ENCODE measurements around the gene CLMN.

The CLMN gene

GRCh38 chr14:95236221-95236620 lies 83.5 kb downstream of the CLMN start:
- TF ChIP-seq TAF1 (IDR thresholded peaks at IDR 0.05; ENCODE audit: low read depth, low read length) (no peak), PAX5 (IDR thresholded peaks at IDR 0.05; ENCODE audit: insufficient read depth, low read length, severe bottlenecking) (no peak), POLR2AphosphoS5 (IDR thresholded peaks at IDR 0.05; ENCODE audit: low read depth, low read length) (no peak), SPI1 (IDR thresholded peaks at IDR 0.05; ENCODE audit: low read depth, low read length) (no peak), POLR2A (IDR thresholded peaks at IDR 0.05; ENCODE audit: low read depth, low read length) (no peak), POU2F2 (IDR thresholded peaks at IDR 0.05; ENCODE audit: low read depth, low read length) (no peak)
- no peak for DNase-seq (ENCODE audit: insufficient read length, low spot score)
- FAIRE-seq = no peak

- TF ChIP-seq POU2F2 (IDR thresholded peaks at IDR 0.05; ENCODE audit: low read depth, low read length) = no peak
- no peak for TF ChIP-seq PAX5 (IDR thresholded peaks at IDR 0.05; ENCODE audit: insufficient read depth, low read length, severe bottlenecking)
- TF ChIP-seq POLR2A (IDR thresholded peaks at IDR 0.05; ENCODE audit: low read depth, low read length) = no peak
- no peak for TF ChIP-seq SPI1 (IDR thresholded peaks at IDR 0.05; ENCODE audit: low read depth, low read length)
- TF ChIP-seq TAF1 (IDR thresholded peaks at IDR 0.05; ENCODE audit: low read depth, low read length) = no peak
- TF ChIP-seq POLR2AphosphoS5 (IDR thresholded peaks at IDR 0.05; ENCODE audit: low read depth, low read length) = no peak
- FAIRE-seq = no peak
- no peak for DNase-seq (ENCODE audit: insufficient read length, low spot score)
Observed at GRCh38 chr14:95235767-95236166, 83.9 kb downstream of the CLMN start.

GRCh38 chr14:95235351-95235750 lies 84.4 kb downstream of the CLMN start:
- TF ChIP-seq POLR2AphosphoS5 (IDR thresholded peaks at IDR 0.05; ENCODE audit: low read depth, low read length) (no peak), POLR2A (IDR thresholded peaks at IDR 0.05; ENCODE audit: low read depth, low read length) (no peak), POU2F2 (IDR thresholded peaks at IDR 0.05; ENCODE audit: low read depth, low read length) (no peak), PAX5 (IDR thresholded peaks at IDR 0.05; ENCODE audit: insufficient read depth, low read length, severe bottlenecking) (no peak), SPI1 (IDR thresholded peaks at IDR 0.05; ENCODE audit: low read depth, low read length) (no peak), TAF1 (IDR thresholded peaks at IDR 0.05; ENCODE audit: low read depth, low read length) (no peak)
- FAIRE-seq (peak; percentile 55), DNase-seq (ENCODE audit: insufficient read length, low spot score) (no peak)

- TF ChIP-seq POLR2A (IDR thresholded peaks at IDR 0.05; ENCODE audit: low read depth, low read length) (no peak), SPI1 (IDR thresholded peaks at IDR 0.05; ENCODE audit: low read depth, low read length) (no peak), PAX5 (IDR thresholded peaks at IDR 0.05; ENCODE audit: insufficient read depth, low read length, severe bottlenecking) (no peak), POU2F2 (IDR thresholded peaks at IDR 0.05; ENCODE audit: low read depth, low read length) (no peak), TAF1 (IDR thresholded peaks at IDR 0.05; ENCODE audit: low read depth, low read length) (no peak), POLR2AphosphoS5 (IDR thresholded peaks at IDR 0.05; ENCODE audit: low read depth, low read length) (no peak)
- DNase-seq (ENCODE audit: insufficient read length, low spot score) = no peak
- FAIRE-seq = no peak
Observed at GRCh38 chr14:95234426-95234825, 85.3 kb downstream of the CLMN start.

GRCh38 chr14:95233702-95234241 lies 85.9 kb downstream of the CLMN start:
- TF ChIP-seq PAX5 (IDR thresholded peaks at IDR 0.05; ENCODE audit: insufficient read depth, low read length, severe bottlenecking) (no peak), POLR2AphosphoS5 (IDR thresholded peaks at IDR 0.05; ENCODE audit: low read depth, low read length) (no peak), TAF1 (IDR thresholded peaks at IDR 0.05; ENCODE audit: low read depth, low read length) (no peak), POLR2A (IDR thresholded peaks at IDR 0.05; ENCODE audit: low read depth, low read length) (no peak), POU2F2 (IDR thresholded peaks at IDR 0.05; ENCODE audit: low read depth, low read length) (no peak), SPI1 (IDR thresholded peaks at IDR 0.05; ENCODE audit: low read depth, low read length) (peak; percentile 99)
- peak; percentile 72 for DNase-seq (ENCODE audit: insufficient read length, low spot score)
- peak; percentile 94 for FAIRE-seq

GRCh38 chr14:95232894-95233584 lies 86.7 kb downstream of the CLMN start:
- FAIRE-seq (no peak), DNase-seq (ENCODE audit: insufficient read length, low spot score) (no peak)
- TF ChIP-seq TAF1 (IDR thresholded peaks at IDR 0.05; ENCODE audit: low read depth, low read length) = no peak

- no peak for FAIRE-seq
- no peak for TF ChIP-seq TAF1 (IDR thresholded peaks at IDR 0.05; ENCODE audit: low read depth, low read length)
- TF ChIP-seq SPI1 (IDR thresholded peaks at IDR 0.05; ENCODE audit: low read depth, low read length) = no peak
- TF ChIP-seq POU2F2 (IDR thresholded peaks at IDR 0.05; ENCODE audit: low read depth, low read length) = no peak
- DNase-seq (ENCODE audit: insufficient read length, low spot score) = no peak
Observed at GRCh38 chr14:95231966-95232633, 87.6 kb downstream of the CLMN start.

- TF ChIP-seq POLR2A (IDR thresholded peaks at IDR 0.05; ENCODE audit: low read depth, low read length) (no peak), SPI1 (IDR thresholded peaks at IDR 0.05; ENCODE audit: low read depth, low read length) (no peak), POU2F2 (IDR thresholded peaks at IDR 0.05; ENCODE audit: low read depth, low read length) (no peak), TAF1 (IDR thresholded peaks at IDR 0.05; ENCODE audit: low read depth, low read length) (no peak), POLR2AphosphoS5 (IDR thresholded peaks at IDR 0.05; ENCODE audit: low read depth, low read length) (no peak), PAX5 (IDR thresholded peaks at IDR 0.05; ENCODE audit: insufficient read depth, low read length, severe bottlenecking) (no peak)
Observed at GRCh38 chr14:95229749-95230148, 90.0 kb downstream of the CLMN start.

GRCh38 chr14:95228240-95228639 lies 91.5 kb downstream of the CLMN start:
- DNase-seq (ENCODE audit: insufficient read length, low spot score) = no peak
- no peak for FAIRE-seq
- TF ChIP-seq PAX5 (IDR thresholded peaks at IDR 0.05; ENCODE audit: insufficient read depth, low read length, severe bottlenecking) = no peak
- TF ChIP-seq SPI1 (IDR thresholded peaks at IDR 0.05; ENCODE audit: low read depth, low read length) = no peak
- TF ChIP-seq POU2F2 (IDR thresholded peaks at IDR 0.05; ENCODE audit: low read depth, low read length) = no peak
- no peak for TF ChIP-seq POLR2AphosphoS5 (IDR thresholded peaks at IDR 0.05; ENCODE audit: low read depth, low read length)
- no peak for TF ChIP-seq POLR2A (IDR thresholded peaks at IDR 0.05; ENCODE audit: low read depth, low read length)
- no peak for TF ChIP-seq TAF1 (IDR thresholded peaks at IDR 0.05; ENCODE audit: low read depth, low read length)

More at GRCh38 chr14:95229749-95230148, 90.0 kb downstream of the CLMN start:
- peak; percentile 16 for FAIRE-seq
- DNase-seq (ENCODE audit: insufficient read length, low spot score) = no peak

All from GM12891 (cell line).